K562 (cell line): ENCODE measurements around the gene IL1F10.

Experiments
- FOXP1 ChIP-seq: sonication (generic); formaldehyde crosslinking; IDR thresholded peaks from 2 replicates; pipeline ENCODE4 v1.8.0; 2022; ENCODE audit warnings: mild to moderate bottlenecking, missing genetic modification reagents
- TEAD4 ChIP-seq, 2 experiments: sonication (generic) in 1 of 2; formaldehyde crosslinking in 1 of 2; IDR thresholded peaks; 2 replicates each; pipeline versions ENCODE4 v1.6.1 to v1.8.0; 2012 to 2022; ENCODE audit warnings: borderline replicate concordance in 1 of 2, inconsistent platforms in 1 of 2, low read length in 1 of 2, mild to moderate bottlenecking in 1 of 2, missing genetic modification reagents in 1 of 2
- UBTF ChIP-seq, 2 experiments: IDR thresholded peaks; 2 replicates each; pipeline ENCODE4 v1.6.1; 2012; ENCODE audit warnings: improper control_type of control experiment in 2 of 2, low read depth in 2 of 2, low read length in 2 of 2, borderline replicate concordance in 1 of 2
- ZNF609 ChIP-seq: sonication (generic); formaldehyde crosslinking; IDR thresholded peaks from 2 replicates; pipeline ENCODE4 v1.8.1; 2023; ENCODE audit warnings: missing genetic modification reagents, mild to moderate bottlenecking, borderline replicate concordance

GRCh38 chr2:113058998-113059960, 8.5 kb upstream of the IL1F10 start, which contains the start of gene IL36RN:
- TF ChIP-seq FOXP1 (CRISPR knock-in tag) (no peak), UBTF (IDR thresholded peaks at IDR 0.05; ENCODE audit: borderline replicate concordance in 1 of 2, low read depth in 2 of 2, low read length in 2 of 2) (no peak), TEAD4 (IDR thresholded peaks at IDR 0.05; ENCODE audit: low read length) (no peak), TEAD4 (CRISPR knock-in tag; IDR thresholded peaks at IDR 0.05; ENCODE audit: borderline replicate concordance) (no peak), ZNF609 (CRISPR knock-in tag) (no peak)
